GM18951 (cell line): ENCODE results near the gene C10orf143.

Experiments used
- POLR2A ChIP-seq: IDR thresholded peaks from 4 replicates; pipeline ENCODE4 v1.6.1; 2011; ENCODE audit warnings: mild to moderate bottlenecking; ENCODE audit not compliant: insufficient read length, insufficient read depth; ENCODE audit errors: extremely low read depth
- in situ Hi-C: fragments of 300-500 bp; cut with MboI; formaldehyde crosslinking; loops from one replicate; pipeline ENCODE4 v1.12.0; 2022; ENCODE audit warnings: low sequenced_read_pairs, mixed read lengths, inconsistent platforms; ENCODE audit not compliant: unreplicated experiment

The C10orf143 gene

GRCh38 chr10:130110246-130111112 lies at the start of gene C10orf143:
TSS of gene C10orf143 (minus strand) at chr10:130110830. CDS start at chr10:130110772, 58 bp downstream.
- in situ Hi-C loops, result no loop called here
- peak; percentile 92 for TF ChIP-seq POLR2A

GRCh38 chr10:130159192-130159794 lies 48.7 kb upstream of the C10orf143 start:
- no peak for TF ChIP-seq POLR2A
- in situ Hi-C loops, result no loop called here

- no peak for TF ChIP-seq POLR2A
- in situ Hi-C loops, result no loop called here
Observed at GRCh38 chr10:130146042-130146441, 35.4 kb upstream of the C10orf143 start.

GRCh38 chr10:130141878-130142277 lies 31.2 kb upstream of the C10orf143 start:
- no peak for TF ChIP-seq POLR2A
- in situ Hi-C loops, result no loop called here

- TF ChIP-seq POLR2A, result no peak
- in situ Hi-C loops, result no loop called here
Observed at GRCh38 chr10:130141460-130141859, 30.8 kb upstream of the C10orf143 start.

- TF ChIP-seq POLR2A, result no peak
- in situ Hi-C loops, result no loop called here
Observed at GRCh38 chr10:130141038-130141437, 30.4 kb upstream of the C10orf143 start.

- TF ChIP-seq POLR2A, result no peak
- in situ Hi-C loops, result no loop called here
Observed at GRCh38 chr10:130140425-130140824, 29.8 kb upstream of the C10orf143 start.

- in situ Hi-C loops, result no loop called here
- no peak for TF ChIP-seq POLR2A
Observed at GRCh38 chr10:130138479-130138866, 27.8 kb upstream of the C10orf143 start.

- TF ChIP-seq POLR2A, result no peak
- in situ Hi-C loops, result no loop called here
Observed at GRCh38 chr10:130137659-130138478, 27.2 kb upstream of the C10orf143 start.

- TF ChIP-seq POLR2A, result no peak
- in situ Hi-C loops, result no loop called here
Observed at GRCh38 chr10:130137090-130137448, 26.4 kb upstream of the C10orf143 start.

- in situ Hi-C loops, result no loop called here
- TF ChIP-seq POLR2A, result peak; percentile 89
Observed at GRCh38 chr10:130136226-130137089, 25.8 kb upstream of the C10orf143 start, which contains the start of gene GLRX3. TSS of gene GLRX3 (plus strand) at chr10:130136391. CDS start at chr10:130136421, 30 bp downstream.

- no peak for TF ChIP-seq POLR2A
- in situ Hi-C loops, result no loop called here
Observed at GRCh38 chr10:130135676-130136225, 25.1 kb upstream of the C10orf143 start.

GRCh38 chr10:130128922-130129321 lies 18.3 kb upstream of the C10orf143 start:
- in situ Hi-C loops, result no loop called here

More at GRCh38 chr10:130128922-130129321, 18.3 kb upstream of the C10orf143 start:
- TF ChIP-seq POLR2A, result no peak
